NCI-H2029 treated with DMSO at 0.1 percent for 48 hours (cell line): ENCODE measurements around the gene CYP24A1.

Experiments used
- DNase-seq: peaks from one replicate; lab custom pipeline; 2025; lab: John Stamatoyannopoulos, UW

CYP24A1 gene

GRCh38 chr20:54173653-54174456 lies at the start of gene CYP24A1:
TSS of gene CYP24A1 (minus strand) at chr20:54173986. CDS start at chr20:54173579, 407 bp downstream.
- no peak for DNase-seq

- no peak for DNase-seq
Observed at GRCh38 chr20:54223285-54223684, 49.5 kb upstream of the CYP24A1 start.

GRCh38 chr20:54221996-54222890 lies 48.5 kb upstream of the CYP24A1 start:
- peak; percentile 20 for DNase-seq

DNA sequence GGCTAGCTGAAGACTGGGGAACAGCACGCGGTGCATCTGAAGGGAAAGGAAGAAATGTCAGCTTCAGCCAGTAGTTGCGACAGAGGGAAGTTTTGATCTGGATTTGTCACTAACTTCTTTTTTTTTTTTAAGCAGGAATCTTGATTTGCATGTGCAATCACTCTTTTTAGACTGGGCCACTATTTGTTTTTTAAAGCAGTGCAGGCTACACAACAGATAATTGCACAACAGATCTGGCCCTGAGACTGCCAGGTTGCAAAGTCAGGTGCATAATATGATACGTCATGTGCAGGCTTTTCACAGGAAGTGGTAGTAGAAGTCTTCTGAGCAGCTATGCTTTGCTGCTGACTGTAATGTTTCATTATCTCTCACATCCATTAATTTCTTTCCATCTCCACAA lies 47.6 kb upstream of the CYP24A1 start:
- no peak for DNase-seq

DNA sequence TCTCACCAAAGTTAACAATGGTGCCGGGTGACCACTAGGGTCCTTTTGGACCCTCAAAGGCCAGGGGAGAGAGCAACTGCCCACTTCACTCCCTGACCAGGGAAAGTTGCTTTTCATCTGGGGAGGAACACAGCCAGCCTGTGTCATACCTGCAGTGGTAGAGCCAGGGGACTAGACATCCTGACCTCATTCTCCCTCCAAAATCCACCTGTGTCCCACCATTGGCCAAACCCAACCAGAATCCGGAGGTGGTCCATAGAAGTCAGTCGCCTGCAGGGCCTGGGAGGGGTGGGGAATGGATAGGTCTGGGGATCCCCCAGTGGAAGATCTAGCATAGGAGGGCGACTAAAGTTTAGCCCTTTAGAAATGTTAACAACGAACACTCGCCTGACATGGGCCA lies 46.9 kb upstream of the CYP24A1 start:
- no peak for DNase-seq

- DNase-seq, result no peak
Observed at GRCh38 chr20:54219751-54220426, 46.1 kb upstream of the CYP24A1 start.

GRCh38 chr20:54218470-54218869 lies 44.7 kb upstream of the CYP24A1 start:
- DNase-seq, result no peak

DNA sequence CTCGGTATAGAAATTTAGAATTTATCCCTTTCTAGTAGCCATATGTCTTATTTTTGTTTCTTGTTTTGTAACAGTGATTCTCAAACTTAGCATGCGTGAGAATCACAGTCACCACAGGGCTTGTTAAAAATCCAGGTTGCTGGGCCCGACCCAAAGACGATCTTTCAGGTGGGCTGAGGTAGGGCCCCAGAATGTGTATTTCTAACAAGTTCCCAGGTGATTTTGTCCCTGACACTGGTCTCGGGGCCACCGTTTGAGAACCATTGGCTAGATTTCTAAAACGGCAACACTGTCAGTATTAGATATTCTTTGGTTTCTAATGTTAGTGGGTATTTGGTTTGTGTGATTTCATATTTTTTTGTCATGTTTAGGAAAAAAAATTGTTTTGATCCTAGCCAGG lies 44.0 kb upstream of the CYP24A1 start:
- DNase-seq, result no peak

DNA sequence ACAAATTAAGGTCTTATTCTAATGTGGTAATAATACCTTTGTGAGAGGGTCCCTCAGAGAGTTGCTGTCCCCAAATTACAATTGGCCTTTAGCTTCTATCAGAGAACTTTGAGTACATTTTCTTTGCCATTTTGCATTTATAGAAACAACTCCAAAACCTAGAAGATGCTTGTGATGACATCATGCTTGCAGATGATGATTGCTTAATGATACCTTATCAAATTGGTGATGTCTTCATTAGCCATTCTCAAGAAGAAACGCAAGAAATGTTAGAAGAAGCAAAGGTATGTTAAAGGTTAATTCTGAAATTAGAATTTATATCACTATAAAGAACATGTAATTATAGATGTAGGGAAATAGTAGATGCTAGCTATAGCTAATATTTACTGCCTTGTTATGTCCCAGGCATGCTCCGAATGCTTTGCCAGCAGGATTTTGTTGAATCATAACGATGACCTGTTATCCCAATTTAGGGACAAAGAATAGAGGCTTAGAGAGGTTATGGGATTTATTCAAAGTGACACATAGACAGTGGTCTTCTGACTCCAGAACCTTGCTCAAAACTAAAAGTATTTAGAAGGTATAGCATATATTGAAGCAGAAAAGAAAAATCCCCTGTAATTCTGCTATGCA lies 41.5 kb upstream of the CYP24A1 start:
- no peak for DNase-seq

DNA sequence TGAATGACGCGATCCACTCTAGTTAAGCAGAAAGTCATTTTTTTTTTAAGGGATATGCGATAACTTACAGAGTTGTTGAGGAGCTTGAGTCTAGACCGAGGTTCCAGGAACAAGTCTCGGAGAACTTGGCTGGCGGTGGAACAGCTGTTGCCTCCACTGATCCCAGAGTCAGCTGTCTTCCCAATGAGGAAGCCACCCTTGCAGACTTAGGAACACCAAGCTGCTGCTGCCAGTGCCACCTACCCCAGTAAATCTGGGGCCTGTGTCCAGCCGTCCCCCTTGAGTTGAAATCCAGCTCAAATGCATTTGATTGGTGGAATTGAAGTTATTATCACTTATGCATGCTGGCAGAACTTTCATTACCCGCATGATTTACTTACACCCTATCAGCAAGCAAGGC lies 40.8 kb upstream of the CYP24A1 start:
- DNase-seq, result no peak

DNA sequence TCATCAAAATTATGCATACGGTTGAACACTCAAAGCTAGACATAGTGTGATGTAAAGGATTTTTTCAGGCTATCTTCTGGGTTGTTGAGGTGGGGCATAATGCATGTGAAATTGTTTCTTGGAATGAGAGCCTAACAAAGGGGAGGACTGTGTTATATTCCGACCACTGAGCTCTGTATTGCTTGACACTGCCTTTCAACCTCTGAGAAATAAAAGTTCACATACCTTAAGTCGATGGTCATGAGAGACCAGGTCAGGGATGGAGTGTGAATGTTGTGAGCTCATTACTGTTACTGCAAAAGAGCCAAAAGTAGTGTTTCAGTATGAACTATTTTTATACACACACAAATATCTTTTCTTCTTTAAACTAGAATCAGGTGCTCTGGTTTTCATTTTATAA lies 39.1 kb upstream of the CYP24A1 start:
- no peak for DNase-seq

DNA sequence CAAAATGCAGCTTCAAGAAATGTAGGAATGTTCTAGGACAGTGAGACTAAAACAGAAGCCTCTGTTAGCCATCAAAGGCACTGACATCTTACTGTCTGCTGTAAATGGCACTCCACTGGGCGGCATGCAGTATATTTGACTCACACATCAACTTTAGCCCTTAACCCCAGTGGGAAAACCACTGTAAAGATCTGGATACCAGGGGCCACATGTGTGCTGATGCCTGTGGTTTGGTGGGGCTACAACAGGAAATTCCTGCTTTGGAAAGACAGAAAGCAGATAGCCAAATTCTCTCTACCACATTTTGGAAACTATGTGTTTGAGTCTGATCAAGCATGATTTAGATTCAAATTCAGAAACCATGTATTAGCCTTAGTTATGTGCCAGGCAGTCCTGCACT lies 38.4 kb upstream of the CYP24A1 start:
- DNase-seq, result no peak

GRCh38 chr20:54209216-54209813 lies 35.5 kb upstream of the CYP24A1 start:
- no peak for DNase-seq

DNA sequence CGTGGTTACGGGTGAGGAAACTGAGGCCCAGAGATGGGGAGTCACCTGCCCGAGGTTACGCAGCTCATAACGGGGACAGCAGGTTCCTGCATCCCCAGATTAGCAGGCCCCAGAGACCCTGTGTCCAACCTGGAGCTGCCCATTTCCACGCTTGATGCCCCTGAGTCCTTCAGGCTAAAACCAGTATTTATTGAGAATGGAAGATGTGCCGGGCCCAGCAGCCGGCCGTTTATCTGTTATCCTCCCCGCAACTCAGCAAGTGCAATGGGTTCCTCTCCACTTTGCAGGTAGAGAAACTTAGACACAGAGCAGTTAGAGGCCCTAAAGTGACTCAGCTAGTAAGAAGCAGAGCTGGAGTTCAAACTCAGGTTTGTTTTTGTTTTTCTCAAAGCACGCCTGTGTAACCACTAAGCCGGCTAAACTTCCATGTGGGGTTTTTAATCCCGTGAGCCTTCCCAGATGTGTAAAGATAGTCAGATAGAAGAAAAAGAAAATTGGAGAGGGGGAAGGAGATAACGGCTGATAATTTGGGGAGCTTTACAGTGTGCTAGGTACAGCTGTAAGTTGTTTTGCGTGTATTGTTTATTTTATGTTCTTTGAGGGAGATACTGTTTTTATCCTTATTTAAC lies 34.9 kb upstream of the CYP24A1 start:
- DNase-seq, result no peak

- peak; percentile 44 for DNase-seq
Observed at GRCh38 chr20:54207743-54208547, 34.2 kb upstream of the CYP24A1 start, which contains the start of gene PFDN4. TSS of gene PFDN4 (plus strand) at chr20:54208087. CDS start at chr20:54208101, 14 bp downstream.

GRCh38 chr20:54207053-54207742 lies 33.4 kb upstream of the CYP24A1 start:
- no peak for DNase-seq

DNA sequence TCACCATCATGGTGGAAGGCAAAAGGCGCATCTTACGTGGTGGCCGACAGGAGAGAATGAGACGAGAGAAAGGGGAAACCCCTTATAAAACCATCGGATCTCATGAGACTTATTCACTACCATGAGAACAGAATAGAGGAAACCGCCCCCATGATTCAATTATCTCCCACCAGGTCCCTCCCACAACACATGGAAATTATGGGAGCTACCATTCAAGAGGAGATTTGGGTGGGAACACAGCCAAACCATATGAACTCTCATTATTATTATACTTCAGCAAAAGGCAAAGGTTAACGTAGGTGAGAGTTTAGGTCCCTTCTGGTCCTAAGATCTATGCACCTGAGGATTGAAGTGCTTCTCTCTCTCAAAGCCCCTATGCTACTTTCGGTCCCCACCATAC lies 31.7 kb upstream of the CYP24A1 start:
- no peak for DNase-seq

DNA sequence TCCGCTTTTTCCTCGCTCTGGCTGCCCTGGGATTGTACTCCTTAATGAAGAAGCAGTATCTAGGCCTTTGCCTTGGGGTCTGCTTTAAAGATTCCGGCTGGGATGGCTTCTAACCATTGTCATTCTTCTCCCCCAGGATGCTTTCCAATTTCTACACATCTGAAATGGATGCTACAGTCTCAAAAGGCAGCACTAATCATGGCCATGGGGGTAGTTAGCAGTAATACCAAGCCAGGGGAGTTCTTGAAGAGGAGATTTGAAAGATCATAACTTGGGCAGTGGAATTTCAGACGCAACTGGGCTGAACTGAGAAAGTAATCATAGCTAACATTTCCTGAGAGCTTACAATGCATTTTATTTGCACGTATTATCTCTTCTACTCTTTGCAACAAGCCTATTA lies 30.7 kb upstream of the CYP24A1 start:
- DNase-seq, result no peak

DNA sequence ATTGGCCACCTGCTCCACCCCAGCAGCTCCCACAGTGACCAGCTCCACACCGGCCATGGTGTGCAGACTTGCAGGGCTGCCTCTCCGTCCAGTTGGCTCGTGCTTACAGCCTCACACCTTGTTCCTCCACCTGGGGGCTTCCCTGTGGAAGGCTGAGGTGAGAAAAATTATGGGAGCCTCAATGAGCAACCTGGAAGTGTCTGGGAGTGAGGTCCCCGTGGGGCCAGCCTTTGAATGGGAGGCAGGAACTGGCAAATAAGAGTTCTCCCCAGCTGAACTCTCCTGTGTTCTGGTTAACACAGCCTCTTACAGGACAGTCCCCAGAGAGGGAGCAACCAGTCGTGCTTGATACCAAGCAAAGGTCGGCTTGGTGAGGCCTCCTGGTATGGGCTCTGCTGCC lies 30.3 kb upstream of the CYP24A1 start:
- no peak for DNase-seq

GRCh38 chr20:54203281-54203680 lies 29.5 kb upstream of the CYP24A1 start:
- DNase-seq, result no peak
